Loucy (cell line): Measurements from ENCODE around the gene SMARCB1.

Source experiments
- EZH2phosphoT487 ChIP-seq: fragments of 200-600 bp; IDR thresholded peaks from 2 replicates; pipeline ENCODE4 v1.6.1; 2018; ENCODE audit warnings: antibody characterized with exemption, mild to moderate bottlenecking, moderate library complexity, borderline replicate concordance
- TF ChIP-seq, protein P1 (sequence below): fragments of 200-600 bp; sonication (generic); conservative IDR thresholded peaks from 2 replicates; pipeline ENCODE4 v1.5.1; 2014; ENCODE audit warnings: mild to moderate bottlenecking, antibody characterized with exemption, low read length

DNA sequence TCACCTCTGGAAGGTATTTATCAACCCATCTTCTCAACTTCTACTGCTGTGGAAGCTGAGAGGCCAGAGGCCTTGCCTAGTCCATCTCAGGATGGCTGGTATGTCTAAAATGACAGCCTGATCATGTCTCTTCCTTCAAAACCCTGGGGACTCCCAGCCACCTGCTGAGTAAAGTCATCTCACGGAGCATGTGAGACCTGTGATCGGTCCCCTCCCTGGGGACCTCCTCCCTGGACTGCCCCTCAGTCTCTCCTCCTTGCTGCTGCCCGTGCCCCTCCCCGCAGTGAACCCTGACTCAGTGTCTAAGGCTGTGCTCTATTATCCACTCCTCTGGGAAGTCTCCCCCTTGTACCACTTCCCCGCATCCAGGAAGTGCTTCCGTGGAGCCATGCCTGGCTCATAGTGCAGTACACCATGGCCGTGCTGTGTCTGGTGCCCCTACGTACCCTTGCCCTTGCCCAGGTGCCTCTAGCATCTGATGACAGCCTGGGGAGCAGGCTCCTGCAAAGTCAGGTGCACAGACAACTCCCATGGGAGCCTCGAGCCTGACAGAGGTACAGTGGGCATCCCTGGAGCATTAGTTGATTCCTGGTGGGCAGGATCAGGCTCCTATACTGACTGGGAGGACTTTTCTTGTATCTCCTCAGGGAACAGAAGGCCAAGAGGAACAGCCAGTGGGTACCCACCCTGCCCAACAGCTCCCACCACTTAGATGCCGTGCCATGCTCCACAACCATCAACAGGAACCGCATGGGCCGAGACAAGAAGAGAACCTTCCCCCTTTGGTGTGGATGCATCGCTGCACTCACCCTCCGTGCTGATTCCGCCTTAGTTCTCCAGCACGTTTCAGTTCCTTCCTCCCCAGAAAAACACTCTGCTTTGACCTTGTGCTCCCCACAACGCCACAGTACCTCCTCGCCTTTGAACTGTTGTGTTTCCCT lies 13.8 kb downstream of the SMARCB1 start:
- TF ChIP-seq EZH2phosphoT487: no peak
- TF ChIP-seq, protein P1, sequence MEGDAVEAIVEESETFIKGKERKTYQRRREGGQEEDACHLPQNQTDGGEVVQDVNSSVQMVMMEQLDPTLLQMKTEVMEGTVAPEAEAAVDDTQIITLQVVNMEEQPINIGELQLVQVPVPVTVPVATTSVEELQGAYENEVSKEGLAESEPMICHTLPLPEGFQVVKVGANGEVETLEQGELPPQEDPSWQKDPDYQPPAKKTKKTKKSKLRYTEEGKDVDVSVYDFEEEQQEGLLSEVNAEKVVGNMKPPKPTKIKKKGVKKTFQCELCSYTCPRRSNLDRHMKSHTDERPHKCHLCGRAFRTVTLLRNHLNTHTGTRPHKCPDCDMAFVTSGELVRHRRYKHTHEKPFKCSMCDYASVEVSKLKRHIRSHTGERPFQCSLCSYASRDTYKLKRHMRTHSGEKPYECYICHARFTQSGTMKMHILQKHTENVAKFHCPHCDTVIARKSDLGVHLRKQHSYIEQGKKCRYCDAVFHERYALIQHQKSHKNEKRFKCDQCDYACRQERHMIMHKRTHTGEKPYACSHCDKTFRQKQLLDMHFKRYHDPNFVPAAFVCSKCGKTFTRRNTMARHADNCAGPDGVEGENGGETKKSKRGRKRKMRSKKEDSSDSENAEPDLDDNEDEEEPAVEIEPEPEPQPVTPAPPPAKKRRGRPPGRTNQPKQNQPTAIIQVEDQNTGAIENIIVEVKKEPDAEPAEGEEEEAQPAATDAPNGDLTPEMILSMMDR: no peak
